AG09319 (cell line): ENCODE measurements around the gene COQ3.

ENCODE experiments used
- DNase-seq: peaks from one replicate; pipeline ENCODE4 v3.0.0-alpha.2; 2010; ENCODE audit warnings: low read depth; ENCODE audit errors: extremely low read depth
- CTCF ChIP-seq: IDR thresholded peaks from 2 replicates; pipeline ENCODE4 v1.5.1; 2011; ENCODE audit warnings: low read depth, mild to moderate bottlenecking, inconsistent platforms, low read length, moderate library complexity

The COQ3 gene

GRCh38 chr6:99425647-99426450 is 31.9 kb upstream of the COQ3 start:
- peak; percentile 54 for TF ChIP-seq CTCF
- peak; percentile 67 for DNase-seq

GRCh38 chr6:99424761-99425646 is 31.0 kb upstream of the COQ3 start, which contains the start of gene PNISR:
Gene PNISR, minus strand, starts transcription at chr6:99425308. Its CDS starts 10,649 bp downstream, at chr6:99414659.
- peak; percentile 97 for DNase-seq
- TF ChIP-seq CTCF: no peak

- TF ChIP-seq CTCF: no peak
- DNase-seq: no peak
Observed at GRCh38 chr6:99424022-99424421, 30.0 kb upstream of the COQ3 start.

GRCh38 chr6:99422912-99423311 is 28.9 kb upstream of the COQ3 start:
- no peak for TF ChIP-seq CTCF

GRCh38 chr6:99416892-99417767 is 23.1 kb upstream of the COQ3 start:
- no peak for DNase-seq
- no peak for TF ChIP-seq CTCF

More at GRCh38 chr6:99422912-99423311, 28.9 kb upstream of the COQ3 start:
- DNase-seq: no peak

GRCh38 chr6:99416226-99416625 is 22.2 kb upstream of the COQ3 start:
- no peak for DNase-seq

More at GRCh38 chr6:99416226-99416625, 22.2 kb upstream of the COQ3 start:
- TF ChIP-seq CTCF: no peak
